PC-9 (cell line): ENCODE results near the gene TBL1Y.

ENCODE experiments used
- EZH2 ChIP-seq: fragments of 200-600 bp; sonication (generic); IDR thresholded peaks from 2 replicates; pipeline ENCODE4 v1.8.0; 2017; ENCODE audit warnings: antibody characterized with exemption, low read depth
- TF ChIP-seq, protein P1 (sequence below): fragments of 200-600 bp; sonication (generic); conservative IDR thresholded peaks from 2 replicates; pipeline ENCODE4 v1.6.1; 2017; ENCODE audit warnings: mixed run types, antibody characterized with exemption, mild to moderate bottlenecking, moderate library complexity

DNA sequence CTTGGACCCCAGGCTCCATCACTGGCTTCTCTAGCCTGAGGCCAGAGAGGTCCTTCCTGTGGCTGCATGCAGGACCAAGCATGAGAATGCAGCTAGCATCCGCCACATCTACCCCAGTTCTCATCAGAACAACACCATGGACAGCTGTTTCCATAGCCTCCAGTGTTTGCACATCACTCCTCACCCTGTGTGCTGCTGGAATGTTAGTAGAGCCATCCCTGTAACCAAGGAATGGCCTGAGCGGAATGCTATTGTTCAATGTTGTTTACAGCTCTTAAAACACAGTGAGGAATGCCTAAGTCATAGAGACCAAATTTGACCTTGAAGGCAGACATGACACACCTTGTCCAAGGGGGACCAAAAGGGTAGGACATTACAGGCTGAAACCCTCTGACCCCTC, 183.9 kb downstream of the TBL1Y start:
- TF ChIP-seq, protein P1, sequence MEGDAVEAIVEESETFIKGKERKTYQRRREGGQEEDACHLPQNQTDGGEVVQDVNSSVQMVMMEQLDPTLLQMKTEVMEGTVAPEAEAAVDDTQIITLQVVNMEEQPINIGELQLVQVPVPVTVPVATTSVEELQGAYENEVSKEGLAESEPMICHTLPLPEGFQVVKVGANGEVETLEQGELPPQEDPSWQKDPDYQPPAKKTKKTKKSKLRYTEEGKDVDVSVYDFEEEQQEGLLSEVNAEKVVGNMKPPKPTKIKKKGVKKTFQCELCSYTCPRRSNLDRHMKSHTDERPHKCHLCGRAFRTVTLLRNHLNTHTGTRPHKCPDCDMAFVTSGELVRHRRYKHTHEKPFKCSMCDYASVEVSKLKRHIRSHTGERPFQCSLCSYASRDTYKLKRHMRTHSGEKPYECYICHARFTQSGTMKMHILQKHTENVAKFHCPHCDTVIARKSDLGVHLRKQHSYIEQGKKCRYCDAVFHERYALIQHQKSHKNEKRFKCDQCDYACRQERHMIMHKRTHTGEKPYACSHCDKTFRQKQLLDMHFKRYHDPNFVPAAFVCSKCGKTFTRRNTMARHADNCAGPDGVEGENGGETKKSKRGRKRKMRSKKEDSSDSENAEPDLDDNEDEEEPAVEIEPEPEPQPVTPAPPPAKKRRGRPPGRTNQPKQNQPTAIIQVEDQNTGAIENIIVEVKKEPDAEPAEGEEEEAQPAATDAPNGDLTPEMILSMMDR: no peak
- no peak for TF ChIP-seq EZH2
